Spleen (tissue), 7 donors: Measurements from ENCODE around the gene KIAA2012.

ENCODE experiments used
- POLR2A ChIP-seq, 3 donors: fragments of 450-650 bp; IDR thresholded peaks; one replicate each; pipeline ENCODE4 v1.5.1; 2017; ENCODE audit warnings: antibody characterized with exemption in 3 of 3, mild to moderate bottlenecking in 1 of 3
- POLR2AphosphoS5 ChIP-seq, 3 donors: sonication (generic); formaldehyde crosslinking; IDR thresholded peaks; one replicate each; pipeline ENCODE4 v1.5.1; 2017; ENCODE audit warnings: antibody characterized with exemption in 3 of 3
- TF ChIP-seq, protein P1 (sequence below), 11 experiments: fragments of 200-600 bp in 7 of 11; fragments of 450-650 bp in 4 of 11; sonication (generic) in 4 of 11; IDR thresholded peaks in 8 of 11; conservative IDR thresholded peaks in 3 of 11; 1 replicate in 7 of 11; 2 replicates in 4 of 11; pipeline versions ENCODE4 v1.4.0 to v1.8.0; 2016 to 2021; ENCODE audit warnings: antibody characterized with exemption in 11 of 11, inconsistent platforms in 4 of 11, mild to moderate bottlenecking in 1 of 11
- donor health status: DM: no; HTN: no; CAD: no; lungs with moderate emphysema.
- donor health status: DM: no; HTN: no; CAD: no.
- donor health status: DM: no; HTN: no; CAD: no.

DNA sequence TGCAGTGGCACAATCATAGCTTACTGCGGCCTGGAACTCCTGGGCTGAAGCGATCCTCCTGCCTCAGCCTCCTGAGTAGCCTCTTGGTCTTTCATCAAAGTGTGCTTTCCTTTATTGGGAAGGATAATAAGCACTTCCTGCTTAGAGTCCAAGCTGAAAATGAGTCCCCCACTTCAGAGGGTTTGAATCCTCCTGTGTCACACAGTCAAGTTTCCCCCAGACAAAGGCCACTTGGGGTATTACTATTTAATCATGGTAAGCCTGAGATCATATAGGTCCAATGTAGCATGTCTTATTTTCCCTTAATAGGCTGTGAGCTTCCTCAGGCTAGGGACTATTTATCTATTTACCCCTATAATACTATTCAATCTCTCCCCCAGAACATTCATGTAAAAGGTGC is 11.4 kb upstream of the KIAA2012 start:
- TF ChIP-seq POLR2A (IDR thresholded peaks at IDR 0.05), result no peak
- TF ChIP-seq, protein P1, sequence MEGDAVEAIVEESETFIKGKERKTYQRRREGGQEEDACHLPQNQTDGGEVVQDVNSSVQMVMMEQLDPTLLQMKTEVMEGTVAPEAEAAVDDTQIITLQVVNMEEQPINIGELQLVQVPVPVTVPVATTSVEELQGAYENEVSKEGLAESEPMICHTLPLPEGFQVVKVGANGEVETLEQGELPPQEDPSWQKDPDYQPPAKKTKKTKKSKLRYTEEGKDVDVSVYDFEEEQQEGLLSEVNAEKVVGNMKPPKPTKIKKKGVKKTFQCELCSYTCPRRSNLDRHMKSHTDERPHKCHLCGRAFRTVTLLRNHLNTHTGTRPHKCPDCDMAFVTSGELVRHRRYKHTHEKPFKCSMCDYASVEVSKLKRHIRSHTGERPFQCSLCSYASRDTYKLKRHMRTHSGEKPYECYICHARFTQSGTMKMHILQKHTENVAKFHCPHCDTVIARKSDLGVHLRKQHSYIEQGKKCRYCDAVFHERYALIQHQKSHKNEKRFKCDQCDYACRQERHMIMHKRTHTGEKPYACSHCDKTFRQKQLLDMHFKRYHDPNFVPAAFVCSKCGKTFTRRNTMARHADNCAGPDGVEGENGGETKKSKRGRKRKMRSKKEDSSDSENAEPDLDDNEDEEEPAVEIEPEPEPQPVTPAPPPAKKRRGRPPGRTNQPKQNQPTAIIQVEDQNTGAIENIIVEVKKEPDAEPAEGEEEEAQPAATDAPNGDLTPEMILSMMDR (IDR thresholded peaks at IDR 0.05 in 8 of 11, conservative IDR thresholded peaks at IDR 0.05 in 3 of 11), result no peak
- TF ChIP-seq POLR2AphosphoS5 (IDR thresholded peaks at IDR 0.05), result no peak
